IPS DF 4.7 (cell line): ENCODE results near the gene KDM7A.

Experiments
- DNase-seq: peaks from one replicate; pipeline ENCODE4 v3.0.0-alpha.2; 2013; ENCODE audit warnings: low spot score; ENCODE audit errors: extremely low read depth

Gene KDM7A

DNA sequence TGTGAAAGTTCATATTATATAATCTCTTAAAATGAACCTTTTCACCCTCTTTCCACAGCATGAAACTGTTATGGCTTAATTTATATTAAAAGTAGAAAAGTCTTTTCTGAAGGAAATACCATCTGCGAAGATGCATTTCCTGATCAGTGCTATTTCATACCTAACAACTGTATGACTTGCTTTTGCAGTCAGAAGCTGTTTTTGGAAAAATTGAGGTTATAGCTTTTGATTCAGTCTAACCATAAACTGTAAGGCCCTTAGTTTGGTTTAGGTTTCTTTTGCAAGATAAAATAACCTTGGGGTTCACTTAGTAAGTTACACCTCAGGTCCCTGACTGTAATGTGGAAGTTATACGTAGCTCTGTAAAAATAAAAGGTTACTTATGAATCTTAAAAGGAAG is 91.3 kb downstream of the KDM7A start:
- no peak for DNase-seq

DNA sequence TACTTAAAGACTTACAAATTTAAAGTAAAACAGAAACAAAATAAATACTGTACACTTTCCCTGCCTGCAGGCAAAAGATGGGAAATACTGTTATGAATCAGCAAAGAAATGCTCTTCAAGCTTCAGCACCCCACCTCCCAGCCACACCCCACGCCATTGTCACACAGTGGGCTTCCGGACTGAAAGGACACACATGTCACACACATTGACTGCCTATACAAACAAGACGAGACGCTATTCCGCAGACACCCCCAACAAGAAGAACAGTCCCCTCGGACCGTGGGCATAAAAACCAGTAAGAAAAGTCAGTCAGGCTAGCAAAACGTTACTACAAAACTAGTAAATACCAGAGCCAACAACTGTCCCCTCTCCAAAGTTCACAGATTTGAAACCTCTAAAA is 91.8 kb downstream of the KDM7A start:
- DNase-seq: no peak

DNA sequence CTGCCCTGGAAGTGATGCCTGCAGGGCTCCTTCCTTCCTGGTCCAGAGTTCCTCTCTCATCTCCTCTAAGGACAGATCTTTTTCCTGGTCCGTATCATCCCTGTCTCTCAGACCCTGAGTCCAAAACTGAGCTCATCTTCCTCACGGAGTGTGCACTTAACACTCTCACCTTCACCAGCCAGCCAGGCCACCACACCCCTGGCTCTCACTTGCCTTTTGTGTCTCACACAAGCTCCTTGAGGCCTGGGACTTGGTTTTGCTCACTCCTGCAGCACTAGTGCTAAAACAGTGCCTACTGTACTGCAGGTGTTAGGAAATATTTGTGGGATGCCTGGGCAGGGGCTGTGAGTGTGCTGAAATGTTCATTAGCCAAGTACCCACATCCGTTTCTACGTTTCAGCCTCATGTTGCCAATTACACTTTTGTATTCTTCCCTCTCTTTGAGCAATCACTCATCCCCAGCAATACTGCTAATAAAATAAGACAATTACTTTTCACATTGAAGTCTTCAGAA is 92.6 kb downstream of the KDM7A start:
- DNase-seq: no peak

DNA sequence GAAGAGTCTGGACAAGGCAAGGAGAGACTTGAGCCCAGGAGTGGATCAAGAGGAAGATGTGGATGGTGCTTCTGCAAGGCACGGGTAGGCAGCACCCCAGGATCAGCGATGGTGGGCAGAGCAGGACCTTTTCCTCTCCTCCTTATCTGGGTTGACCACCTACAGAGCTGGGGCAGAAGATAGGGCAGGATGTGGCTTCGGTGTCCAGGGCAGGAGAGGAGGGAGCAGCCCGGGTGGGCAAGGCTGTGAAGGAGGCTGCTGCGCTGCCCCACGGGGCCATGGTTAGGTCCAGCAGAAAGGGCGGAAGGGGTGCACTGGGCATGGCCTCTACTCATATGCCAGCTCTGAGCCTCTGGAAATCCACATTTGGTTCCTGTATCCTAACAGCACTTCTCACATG is 94.0 kb downstream of the KDM7A start:
- DNase-seq: no peak

DNA sequence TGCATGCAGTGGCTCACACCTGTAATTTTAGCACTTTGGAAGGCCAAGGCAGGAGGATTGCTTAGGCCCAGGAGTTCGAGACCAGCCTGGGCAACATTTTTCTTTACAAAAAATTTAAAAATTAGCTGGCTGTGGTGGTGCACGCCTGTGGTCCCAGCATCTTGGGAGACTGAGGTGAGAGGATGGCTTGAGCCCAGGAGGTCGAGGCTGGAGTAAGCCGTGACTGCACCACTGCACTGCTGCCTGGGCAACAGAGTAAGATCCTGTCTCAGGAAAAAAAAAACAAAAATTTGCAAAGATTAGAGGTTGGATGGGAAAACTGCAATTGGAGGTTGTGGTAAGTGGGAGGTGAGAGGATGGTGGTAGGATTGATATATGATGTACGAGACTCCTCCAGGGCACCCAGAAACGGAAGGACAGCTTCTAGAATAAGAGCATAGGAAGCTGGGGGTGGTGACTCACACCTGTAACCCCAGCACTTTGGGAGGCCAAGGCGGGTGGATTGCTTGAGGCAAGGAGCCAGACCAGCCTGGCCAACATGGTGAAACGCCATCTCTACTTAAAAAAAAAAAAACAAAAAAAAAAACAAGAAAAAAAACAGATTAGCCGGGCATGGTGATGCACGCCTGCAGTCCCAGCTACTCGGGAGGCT is 94.9 kb downstream of the KDM7A start:
- DNase-seq: no peak

DNA sequence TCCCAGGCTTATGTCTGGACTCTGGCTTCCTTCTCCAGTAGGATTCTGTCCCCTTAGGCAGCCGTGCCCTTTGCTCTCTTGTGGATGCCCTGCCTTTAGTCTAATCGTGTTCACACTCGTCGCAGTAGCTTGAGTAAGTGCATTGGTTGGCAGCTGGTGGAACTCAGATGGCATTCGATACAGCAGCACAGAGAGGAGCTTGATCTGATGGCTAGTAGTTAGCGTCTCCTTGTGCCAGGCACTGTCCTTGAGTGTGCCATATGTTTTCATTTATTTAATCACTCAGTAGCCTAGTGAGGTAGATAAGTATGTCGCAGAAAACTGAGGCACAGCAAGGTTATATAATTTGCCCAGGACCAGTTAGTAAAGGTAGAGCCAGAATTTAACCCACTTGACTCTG is 95.9 kb downstream of the KDM7A start:
- DNase-seq: no peak

DNA sequence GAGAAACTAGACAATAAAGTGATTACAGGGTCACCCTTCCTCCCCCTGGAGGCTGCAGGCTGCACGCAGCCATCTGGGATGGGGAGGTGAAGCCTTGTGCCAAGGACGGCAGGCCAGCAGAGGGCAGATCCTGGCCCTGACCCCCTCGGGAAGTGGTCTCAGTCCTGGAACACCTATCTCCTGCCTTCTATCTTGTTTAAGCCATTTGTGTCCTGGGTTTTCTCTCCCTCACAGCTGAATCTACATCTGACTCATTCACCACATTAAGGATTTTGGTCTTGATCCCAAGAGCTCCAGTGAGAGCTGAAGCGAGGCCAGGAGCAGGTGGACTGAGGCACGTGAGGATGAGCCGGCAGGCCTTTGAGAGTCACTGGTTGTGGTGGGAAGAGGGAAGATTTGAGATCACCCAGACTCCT is 97.7 kb downstream of the KDM7A start:
- DNase-seq: peak; percentile 41

DNA sequence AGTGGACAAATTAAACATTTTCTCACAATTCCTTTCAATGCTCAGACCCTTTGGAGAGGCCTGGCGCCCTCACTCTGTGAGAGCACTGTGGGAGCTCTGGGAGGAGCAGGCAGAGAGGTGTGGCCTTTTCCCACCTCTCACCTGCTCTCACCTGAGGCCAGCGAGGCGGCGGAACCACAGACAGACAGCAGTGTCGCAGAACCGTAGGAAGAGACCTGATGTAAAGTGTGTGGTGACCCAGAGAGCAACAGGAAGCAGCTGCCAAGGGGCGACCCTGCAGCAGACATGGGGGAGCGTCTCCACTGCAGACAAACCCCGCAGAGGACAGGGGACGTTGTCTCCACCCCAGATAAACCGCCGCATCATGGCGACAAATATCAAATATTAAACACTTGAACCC is 98.4 kb downstream of the KDM7A start:
- DNase-seq: no peak

DNA sequence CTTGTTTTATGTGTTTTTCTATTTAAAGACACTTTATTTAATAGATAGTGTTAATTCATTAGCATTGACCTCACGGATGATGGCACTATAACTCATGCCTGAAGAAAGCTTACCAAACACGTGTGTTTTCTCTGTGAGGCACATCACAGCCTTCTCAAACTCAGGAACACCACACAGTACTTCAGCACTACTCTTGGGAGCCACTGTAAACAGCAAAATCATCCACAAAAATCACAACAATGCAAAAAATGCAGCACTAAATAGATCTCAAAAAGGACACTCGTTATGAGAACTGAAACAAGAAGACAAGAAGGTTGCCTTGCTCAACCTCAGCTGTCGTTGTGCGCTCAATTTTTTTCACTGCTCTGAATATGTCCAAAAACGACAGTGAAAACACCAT is 102.0 kb downstream of the KDM7A start:
- no peak for DNase-seq

DNA sequence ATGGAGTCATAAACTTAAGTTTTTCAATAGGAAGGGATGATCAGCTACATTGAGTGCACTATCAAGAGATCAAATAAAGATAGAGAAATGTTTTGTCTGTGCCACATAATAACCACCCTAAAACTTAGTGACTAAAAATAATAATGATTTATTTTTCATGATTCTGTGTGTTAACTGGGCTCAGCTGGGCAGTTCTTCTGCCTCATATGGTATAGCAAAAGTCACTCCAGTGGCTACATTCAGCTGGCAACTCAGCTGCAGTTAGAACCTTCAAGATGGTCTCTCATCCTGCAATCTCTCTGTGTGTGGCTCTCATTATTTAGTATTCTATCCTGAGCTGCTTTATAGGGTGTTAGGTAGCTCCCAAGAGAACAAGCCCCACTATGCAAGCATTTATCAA is 106.2 kb downstream of the KDM7A start:
- DNase-seq: no peak

DNA sequence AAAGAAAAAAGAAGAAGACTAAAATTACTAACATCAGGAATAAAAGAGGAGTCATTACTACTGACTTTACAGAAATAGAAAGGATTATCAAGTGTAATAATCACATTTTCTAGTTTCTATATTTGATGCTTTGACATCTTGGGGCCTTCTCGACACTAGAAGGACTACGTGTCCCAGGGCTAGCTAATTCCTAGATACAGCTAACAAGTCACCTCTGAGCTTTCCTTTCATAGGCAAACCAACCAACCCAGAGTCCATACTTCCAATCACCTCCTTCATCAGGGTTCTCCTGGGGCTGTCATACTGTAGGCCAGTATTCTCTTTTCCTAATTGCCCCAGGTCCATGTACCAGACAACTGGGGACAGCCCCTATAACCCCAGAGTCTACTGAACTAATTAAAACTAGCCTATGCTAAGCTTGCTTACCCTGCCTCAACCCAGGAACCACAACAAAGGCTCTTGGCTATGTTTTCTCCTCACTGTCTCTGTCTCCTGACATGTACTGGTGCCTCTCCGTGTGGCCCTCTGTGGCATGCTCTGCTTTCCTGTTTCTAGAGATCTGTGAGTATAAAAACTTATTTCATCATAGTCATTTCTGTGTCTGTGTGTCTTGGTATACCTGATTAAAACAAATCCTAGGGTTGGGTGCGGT is 107.4 kb downstream of the KDM7A start:
- DNase-seq: no peak

DNA sequence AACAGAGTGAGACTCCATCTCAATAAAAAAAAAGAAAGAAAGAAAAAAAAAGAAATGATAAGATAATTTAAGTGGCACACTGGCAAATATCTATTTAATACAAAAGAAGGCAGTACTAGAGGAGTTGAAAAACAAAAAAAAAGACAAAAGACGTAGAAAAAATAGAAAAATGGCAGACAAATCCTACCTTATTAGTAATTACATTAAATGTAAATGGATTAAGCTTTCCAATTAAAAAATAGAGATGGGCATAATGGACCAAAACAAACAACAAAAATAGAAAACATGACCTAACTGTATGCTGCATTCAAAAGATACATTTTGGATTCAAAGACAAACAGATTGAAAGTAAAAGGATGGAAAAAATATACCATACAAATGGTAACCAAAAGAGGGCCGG is 108.8 kb downstream of the KDM7A start:
- no peak for DNase-seq

DNA sequence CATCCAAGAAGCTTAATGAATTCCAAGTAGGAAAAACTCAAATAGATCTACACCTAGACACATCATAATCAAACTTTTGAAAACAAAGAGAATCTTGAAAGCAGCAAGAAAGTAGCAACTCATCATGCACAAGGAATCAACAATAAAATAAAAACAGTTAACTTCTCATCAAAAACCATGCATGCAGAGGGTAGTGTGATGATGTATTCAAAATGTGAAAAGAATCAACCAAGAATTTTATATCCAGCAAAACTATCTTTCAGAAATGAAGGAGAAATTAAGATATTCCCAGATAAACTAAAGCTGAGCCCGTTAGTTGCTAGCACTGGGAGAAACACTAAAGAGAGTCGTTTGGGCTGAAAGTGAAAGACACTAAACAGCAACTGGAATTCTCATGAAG is 109.7 kb downstream of the KDM7A start:
- DNase-seq: no peak

DNA sequence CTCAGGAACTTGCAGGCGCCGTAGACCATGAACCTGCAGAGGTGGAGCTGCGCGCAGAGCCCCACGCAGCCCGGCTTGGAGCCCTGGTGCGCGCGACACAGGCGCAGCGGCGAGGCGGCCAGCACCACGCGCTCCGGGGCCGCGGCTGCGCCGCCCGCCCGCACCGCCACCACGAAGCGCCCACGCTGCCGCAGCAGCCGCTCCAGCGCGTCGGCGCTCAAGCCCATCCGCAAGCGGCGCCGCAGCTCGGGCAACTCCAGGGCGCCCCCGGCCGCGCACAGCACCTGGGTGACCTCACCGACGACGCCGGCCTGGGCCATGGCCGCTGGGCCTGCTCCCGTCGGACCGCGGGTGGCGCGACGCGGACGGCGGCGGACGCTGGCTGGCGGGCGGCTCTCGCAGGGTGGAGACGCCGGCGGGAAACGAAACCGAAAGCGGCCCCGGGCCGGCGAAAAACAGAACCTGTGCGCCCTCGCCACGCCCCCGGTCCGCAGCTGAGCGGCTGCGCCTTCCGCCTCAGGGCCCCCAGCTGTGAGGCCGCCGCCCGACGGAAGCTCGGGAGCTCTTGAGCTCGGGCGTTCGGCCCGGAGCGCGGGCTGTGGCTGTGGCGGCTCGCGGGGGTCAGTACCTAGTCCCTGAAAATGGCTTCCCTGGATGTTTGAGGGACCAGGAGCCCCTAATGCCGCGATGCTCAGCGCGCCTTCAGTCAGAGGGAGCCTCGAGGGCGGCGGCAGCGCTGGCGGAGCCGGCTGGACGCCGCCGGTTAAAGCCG is 114.1 kb downstream of the KDM7A start, which contains the start of gene PARP12:
Gene PARP12 (minus strand): TSS at position 424 of the 772 bp plus-strand sequence. CDS start 104 bp downstream, at position 320.
- no peak for DNase-seq

DNA sequence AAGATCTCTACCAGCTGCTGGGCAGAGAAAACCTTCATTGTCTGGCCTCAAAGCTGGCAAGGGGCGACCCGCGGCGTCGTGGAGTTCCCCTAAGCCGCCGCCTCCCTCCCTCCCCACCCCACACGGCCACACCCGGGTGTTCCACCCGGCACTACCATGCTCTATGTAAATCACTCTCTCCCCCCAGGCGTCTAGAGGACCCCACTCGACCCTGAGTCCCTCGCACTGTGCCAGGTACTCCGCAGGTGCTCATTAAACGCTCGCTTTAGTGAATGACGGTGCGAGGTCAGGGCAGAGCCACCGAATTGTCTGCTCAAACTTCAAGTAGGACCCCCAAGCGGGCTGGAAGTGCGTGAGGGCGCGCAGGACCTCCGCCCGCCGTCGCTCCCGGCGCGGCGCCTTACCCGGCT is 114.7 kb downstream of the KDM7A start:
- DNase-seq: no peak

DNA sequence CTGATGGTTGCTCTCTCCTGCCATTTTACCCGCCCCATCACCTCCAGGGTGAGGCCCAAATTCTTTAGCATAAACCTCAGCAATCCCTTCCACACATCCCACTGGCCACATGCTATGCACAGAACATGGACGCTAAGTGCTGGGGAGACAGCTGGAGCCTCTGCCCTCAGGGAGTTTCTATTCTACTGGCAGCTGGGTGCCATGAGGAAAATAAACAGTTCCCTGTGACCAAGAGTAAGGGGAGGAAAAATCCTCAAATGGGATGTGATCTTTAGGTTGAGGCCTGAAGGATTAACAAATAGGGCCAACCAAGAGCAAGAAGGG is 115.2 kb downstream of the KDM7A start:
- DNase-seq: no peak

DNA sequence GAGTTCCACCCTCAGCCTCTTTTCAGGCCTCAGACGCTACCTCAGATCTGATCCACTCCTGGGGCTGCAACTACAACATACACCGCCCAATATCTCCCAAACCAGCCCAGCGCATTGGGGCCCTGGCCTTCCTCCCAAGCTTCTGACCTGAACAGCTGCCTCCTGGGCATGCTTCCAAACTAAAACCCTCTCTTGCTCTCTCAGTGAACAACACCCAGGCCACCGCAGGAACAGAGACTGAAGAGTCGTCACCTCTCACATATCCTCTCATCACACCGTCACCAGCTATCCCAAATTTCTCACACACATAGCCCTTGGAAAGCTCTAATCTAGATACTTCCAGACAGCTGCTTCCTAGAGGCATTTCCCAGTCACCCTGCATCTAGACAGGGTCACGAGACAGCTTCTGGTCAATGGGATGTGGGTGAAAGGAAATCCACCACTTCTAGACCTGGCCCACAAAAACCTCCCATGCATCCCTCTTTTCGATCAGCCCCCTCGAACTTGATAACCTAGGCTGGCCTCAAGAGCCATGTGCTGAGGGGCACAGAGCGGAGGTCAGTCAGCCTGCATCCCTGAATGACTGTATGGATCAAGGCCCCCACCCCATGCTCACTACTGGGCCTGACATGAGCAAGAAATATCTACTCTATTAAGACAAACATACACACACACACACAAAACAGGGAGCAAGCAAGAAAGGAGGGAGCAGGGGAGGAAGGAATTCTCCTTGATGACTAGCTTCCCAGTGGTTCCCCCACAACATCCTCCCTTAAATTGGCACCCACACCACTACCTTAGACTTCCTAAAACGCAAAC is 115.8 kb downstream of the KDM7A start:
- DNase-seq: no peak

DNA sequence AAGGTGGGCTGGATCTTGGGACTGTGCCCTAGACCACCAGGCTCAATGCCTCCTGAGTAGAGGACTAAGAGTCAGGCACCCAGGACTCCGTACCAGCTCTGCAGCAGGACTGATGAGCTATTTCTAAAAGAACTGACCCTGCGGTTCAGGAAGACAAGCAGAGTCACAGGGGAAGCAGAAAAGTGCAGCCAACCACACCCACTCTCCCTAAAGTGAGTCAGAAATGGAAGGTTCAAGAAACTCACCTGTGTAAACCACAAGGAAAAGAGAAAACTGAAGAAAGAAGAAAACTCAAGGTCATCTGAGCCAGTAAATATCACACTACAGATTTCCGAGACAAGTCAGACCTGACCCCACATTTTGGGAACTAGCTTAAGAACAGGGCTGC is 116.5 kb downstream of the KDM7A start:
- no peak for DNase-seq

DNA sequence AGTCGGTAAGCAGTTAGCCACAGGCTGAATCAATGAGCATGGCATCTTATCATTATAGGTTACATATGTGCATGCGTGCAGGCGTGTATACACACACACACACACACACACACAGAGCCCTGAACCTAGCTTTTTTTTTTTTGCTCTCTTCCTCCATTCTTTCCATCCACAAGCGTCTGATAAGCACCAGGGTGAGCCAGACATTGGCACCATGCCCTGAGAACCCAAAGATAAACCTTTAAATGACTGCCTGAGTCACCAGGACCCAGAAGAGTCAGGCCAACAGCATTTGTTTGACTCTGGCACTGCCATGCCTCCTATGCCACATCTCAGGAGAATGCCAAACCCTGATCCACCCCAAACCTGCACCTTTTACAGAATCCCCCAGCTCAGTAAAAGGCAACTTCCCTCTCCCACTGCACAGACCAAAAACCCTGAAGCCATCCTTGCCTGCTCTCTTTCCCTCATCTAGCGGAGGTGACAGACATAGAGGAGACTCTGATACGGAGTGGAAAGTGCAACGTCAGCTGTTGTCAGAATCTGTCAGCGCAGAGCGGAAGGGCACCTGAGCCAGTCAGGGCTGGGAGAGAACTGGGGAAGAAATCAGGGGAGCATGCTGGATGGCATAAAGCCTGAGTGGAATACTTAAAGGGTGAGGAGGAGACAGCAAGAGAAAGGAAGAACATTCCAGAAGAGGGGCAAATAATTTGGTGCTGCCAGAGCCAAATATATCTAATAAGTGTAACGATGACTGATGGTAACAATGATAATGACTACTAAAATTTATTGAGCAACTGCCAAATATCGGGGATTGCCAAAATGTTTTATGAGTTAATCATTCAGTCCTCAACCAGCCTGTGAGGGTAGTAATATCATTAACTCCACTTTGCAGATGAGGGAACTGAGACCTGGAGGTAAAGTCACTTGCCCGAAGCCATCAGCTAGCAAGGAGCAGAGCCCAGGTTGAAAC is 117.2 kb downstream of the KDM7A start:
- no peak for DNase-seq

DNA sequence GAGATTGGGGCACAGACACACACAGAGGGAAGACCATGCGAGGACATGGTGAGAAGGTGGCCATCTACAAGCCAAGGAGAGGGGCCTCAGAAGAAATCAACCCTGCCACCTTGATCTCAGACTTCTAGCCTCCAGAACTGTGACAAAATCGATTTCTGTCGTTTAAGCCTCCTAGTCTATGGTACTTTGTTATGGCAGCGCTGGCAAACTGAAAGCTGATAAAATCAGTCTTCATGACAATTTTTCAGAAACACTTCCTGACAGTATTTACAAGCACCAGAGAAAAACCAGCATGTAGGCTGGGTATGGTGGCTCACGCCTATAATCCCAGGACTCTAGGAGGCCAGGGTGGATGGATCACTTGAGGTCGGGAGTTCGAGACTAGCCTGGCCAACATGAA is 118.3 kb downstream of the KDM7A start:
- no peak for DNase-seq

DNA sequence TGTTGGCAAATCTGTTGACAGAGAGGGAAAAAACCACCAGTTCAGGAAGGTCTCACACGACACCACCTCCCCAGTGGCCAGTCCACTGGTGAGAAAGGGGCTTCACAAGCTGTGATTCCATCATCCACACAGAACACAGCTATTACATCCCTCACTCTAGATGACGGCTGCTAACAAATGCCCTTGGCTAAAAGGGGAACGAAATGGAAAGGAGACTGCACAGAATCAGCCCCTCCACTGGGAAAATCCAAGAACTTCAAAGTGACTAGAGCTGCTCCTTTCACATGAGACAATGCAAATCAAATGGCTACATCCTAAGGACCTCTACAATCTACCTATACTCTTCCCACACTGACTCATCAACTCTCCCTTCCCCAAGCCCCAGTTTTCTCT is 119.6 kb downstream of the KDM7A start:
- DNase-seq: no peak
